IPS-NIHi11 (cell line): ENCODE measurements around the gene SLC9A8.
"Not testable (repeated sequence)": the region's sequence is repeated elsewhere in the genome, so short reads cannot be mapped to it uniquely, and the experiment has no call there.

ENCODE experiments used
- DNase-seq: peaks from one replicate; pipeline ENCODE4 v3.0.0; 2012; ENCODE audit warnings: mixed read lengths, low spot score

SLC9A8 gene

GRCh38 chr20:49812507-49813304 lies at the start of gene SLC9A8:
Gene SLC9A8, plus strand, starts transcription at chr20:49812828. Its CDS starts 95 bp downstream, at chr20:49812923.
- DNase-seq, result peak; percentile 94

- DNase-seq, result no peak
Measured at GRCh38 chr20:49762940-49763766, 49.5 kb upstream of the SLC9A8 start.

- DNase-seq, result no peak
Measured at GRCh38 chr20:49765413-49765736, 47.3 kb upstream of the SLC9A8 start.

- no peak for DNase-seq
Measured at GRCh38 chr20:49765846-49766541, 46.6 kb upstream of the SLC9A8 start.

GRCh38 chr20:49766979-49767521 lies 45.6 kb upstream of the SLC9A8 start:
- no peak for DNase-seq

GRCh38 chr20:49768204-49769047 lies 44.2 kb upstream of the SLC9A8 start:
- peak; percentile 68 for DNase-seq

GRCh38 chr20:49769048-49769581 lies 43.5 kb upstream of the SLC9A8 start:
- no peak for DNase-seq

GRCh38 chr20:49770634-49771033 lies 42.0 kb upstream of the SLC9A8 start:
- no peak for DNase-seq

GRCh38 chr20:49774213-49774612 lies 38.4 kb upstream of the SLC9A8 start:
- not testable (repeated sequence) for DNase-seq

- DNase-seq, result peak; percentile 43
Measured at GRCh38 chr20:49775229-49775693, 37.4 kb upstream of the SLC9A8 start.

GRCh38 chr20:49779972-49780371 lies 32.7 kb upstream of the SLC9A8 start:
- DNase-seq, result no peak

- DNase-seq, result no peak
Measured at GRCh38 chr20:49781676-49782075, 31.0 kb upstream of the SLC9A8 start.

- DNase-seq, result not testable (repeated sequence)
Measured at GRCh38 chr20:49782439-49782838, 30.2 kb upstream of the SLC9A8 start.

- not testable (repeated sequence) for DNase-seq
Measured at GRCh38 chr20:49783021-49783995, 29.3 kb upstream of the SLC9A8 start.

GRCh38 chr20:49784291-49784690 lies 28.3 kb upstream of the SLC9A8 start:
- no peak for DNase-seq

- DNase-seq, result no peak
Measured at GRCh38 chr20:49785149-49785851, 27.3 kb upstream of the SLC9A8 start.

GRCh38 chr20:49785852-49786175 lies 26.8 kb upstream of the SLC9A8 start:
- no peak for DNase-seq

GRCh38 chr20:49786196-49786595 lies 26.4 kb upstream of the SLC9A8 start:
- DNase-seq, result no peak

GRCh38 chr20:49786668-49787370 lies 25.8 kb upstream of the SLC9A8 start:
- peak; percentile 32 for DNase-seq
